Neural cell (in vitro differentiated cells): ENCODE data around the gene CDH12. TPM values are rescaled to one million over a fixed set of nuclear protein-coding genes. Genes with fewer than 3 reads are reported as not detected.

Source experiments
- H2AFZ ChIP-seq: fragments of 200-600, 300-800 bp; sonication (generic), shearing (Covaris generic); 2 replicates; pipeline ENCODE4 v1.6.0; 2014; ENCODE audit warnings: low read depth, mild to moderate bottlenecking, antibody characterized with exemption, low read length, moderate library complexity
- H3F3A ChIP-seq: fragments of 200-600 bp; shearing (Covaris generic); 2 replicates; pipeline ENCODE4 v1.6.1; 2016; ENCODE audit warnings: mild to moderate bottlenecking, moderate library complexity, mixed read lengths, antibody characterized with exemption, low read length; ENCODE audit not compliant: insufficient read depth, poor library complexity, severe bottlenecking
- H3K27ac ChIP-seq: fragments of 200-600, 300-800 bp; sonication (generic), shearing (Covaris generic); 2 replicates; pipeline ENCODE4 v1.5.1; 2014; ENCODE audit warnings: mild to moderate bottlenecking, low read length, moderate library complexity
- H3K27me3 ChIP-seq: fragments of 300-800, 200-600 bp; sonication (generic), shearing (Covaris generic); 2 replicates; pipeline ENCODE4 v1.6.0; 2014; ENCODE audit warnings: mild to moderate bottlenecking, low read depth, low read length, moderate library complexity; ENCODE audit not compliant: insufficient read depth
- H3K36me3 ChIP-seq: fragments of 300-800, 200-600 bp; sonication (generic), shearing (Covaris generic); 2 replicates; pipeline ENCODE4 v1.5.1; 2014; ENCODE audit warnings: mild to moderate bottlenecking, antibody characterized with exemption, low read length, moderate library complexity; ENCODE audit not compliant: insufficient read depth
- H3K4me2 ChIP-seq: fragments of 300-800, 200-600 bp; sonication (generic), shearing (Covaris generic); 2 replicates; pipeline ENCODE4 v1.6.0; 2014; ENCODE audit warnings: mild to moderate bottlenecking, low read length
- H3K4me3 ChIP-seq: fragments of 300-800, 200-600 bp; sonication (generic), shearing (Covaris generic); 2 replicates; pipeline ENCODE4 v1.5.1; 2014; ENCODE audit warnings: mild to moderate bottlenecking, low read length, moderate library complexity
- H3K79me2 ChIP-seq: fragments of 200-600 bp; shearing (Covaris generic); replicated peaks from 2 replicates; pipeline ENCODE4 v1.6.0; 2014; ENCODE audit warnings: mild to moderate bottlenecking, low read length, moderate library complexity; ENCODE audit not compliant: insufficient read depth
- H3K9ac ChIP-seq: fragments of 300-800, 200-600 bp; sonication (generic), shearing (Covaris generic); 2 replicates; pipeline ENCODE4 v1.6.1; 2016; ENCODE audit warnings: mild to moderate bottlenecking, low read length, mixed read lengths
- H3K9me2 ChIP-seq: fragments of 200-600 bp; shearing (Covaris generic); 2 replicates; pipeline ENCODE4 v1.6.1; 2016; ENCODE audit warnings: mild to moderate bottlenecking, low read length, mixed read lengths; ENCODE audit not compliant: insufficient read depth
- H3K9me3 ChIP-seq: fragments of 200-600, 300-800 bp; sonication (generic), shearing (Covaris generic); 2 replicates; pipeline ENCODE4 v1.6.1; 2016; ENCODE audit warnings: mild to moderate bottlenecking, mixed run types, low read length, moderate library complexity, mixed read lengths
- H4K20me1 ChIP-seq: fragments of 200-600 bp; shearing (Covaris generic); 2 replicates; pipeline ENCODE4 v1.6.1; 2016; ENCODE audit warnings: mild to moderate bottlenecking, mixed run types; ENCODE audit not compliant: insufficient read depth
- EP300 ChIP-seq: fragments of 450-650 bp; conservative IDR thresholded peaks from 2 replicates; pipeline ENCODE4 v1.6.1; 2014; ENCODE audit warnings: antibody characterized with exemption, mild to moderate bottlenecking, moderate library complexity; ENCODE audit not compliant: poor library complexity, severe bottlenecking
- EZH2 ChIP-seq: fragments of 200-600, 300-800 bp; shearing (Covaris generic), sonication (generic); IDR thresholded peaks from 2 replicates; pipeline ENCODE4 v1.6.1; 2014; ENCODE audit warnings: antibody characterized with exemption, low read length, borderline replicate concordance, mild to moderate bottlenecking; ENCODE audit not compliant: insufficient read depth, poor library complexity, severe bottlenecking
- MXI1 ChIP-seq: fragments of 450-650 bp; conservative IDR thresholded peaks from 2 replicates; pipeline ENCODE4 v1.6.1; 2014; ENCODE audit warnings: antibody characterized with exemption, mild to moderate bottlenecking; ENCODE audit not compliant: poor library complexity, severe bottlenecking
- POLR2AphosphoS5 ChIP-seq: IDR thresholded peaks from 2 replicates; pipeline ENCODE4 v1.6.1; 2012
- RAD21 ChIP-seq: fragments of 450-650 bp; conservative IDR thresholded peaks from 2 replicates; pipeline ENCODE4 v1.6.1; 2014; ENCODE audit warnings: antibody characterized with exemption, mild to moderate bottlenecking, moderate library complexity
- SMC3 ChIP-seq: fragments of 450-650 bp; conservative IDR thresholded peaks from 2 replicates; pipeline ENCODE4 v1.6.1; 2014; ENCODE audit warnings: antibody characterized with exemption, mild to moderate bottlenecking, moderate library complexity; ENCODE audit not compliant: poor library complexity
- TAF1 ChIP-seq: IDR thresholded peaks from 2 replicates; pipeline ENCODE4 v1.6.1; 2012; ENCODE audit warnings: low read depth
- polyA plus RNA-seq: library from polyadenylated mRNA; depleted of rRNA; stranded (reverse); fragments of >200 nt; gene quantifications from 2 replicates; pipeline ENCODE4 v1.2.3, GENCODE V29; 2014
- TF ChIP-seq, protein P1 (sequence below): fragments of 450-650 bp; IDR thresholded peaks from 2 replicates; pipeline ENCODE4 v1.5.1; 2014; ENCODE audit warnings: antibody characterized with exemption, mild to moderate bottlenecking, moderate library complexity; ENCODE audit not compliant: poor library complexity, severe bottlenecking
- TF ChIP-seq, protein P2 (sequence below): IDR thresholded peaks from 2 replicates; pipeline ENCODE4 v1.6.1; 2012; ENCODE audit warnings: borderline replicate concordance

CDH12 gene
- polyA plus RNA-seq, 1 donor from 2014 or later: 2.1 TPM

DNA sequence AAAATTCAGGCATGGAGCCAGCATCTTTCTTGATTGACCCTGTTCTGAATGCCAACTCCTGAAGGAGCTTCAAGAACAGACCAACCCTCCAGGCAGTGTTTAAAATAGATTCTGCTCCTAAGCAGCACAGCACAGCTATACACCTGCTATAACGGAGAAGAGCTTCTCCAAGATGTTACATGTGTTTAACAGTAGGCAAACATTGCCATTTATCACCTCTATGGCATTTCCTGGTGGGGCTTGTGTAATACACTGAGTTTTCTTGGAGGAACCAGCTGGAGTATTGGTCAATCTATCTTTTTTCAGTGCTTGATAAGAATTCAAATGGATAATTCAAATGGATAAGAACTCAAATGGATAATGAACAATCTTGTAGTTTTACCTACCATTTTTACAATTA, 615.1 kb downstream of the CDH12 start:
- Histone ChIP-seq H3K27ac (no peak overlapping the region), H3K36me3 (no peaks in the 10 kb centered on the region), H4K20me1 (no peaks in the 10 kb centered on the region), H3K27me3 (no peaks in the 10 kb centered on the region), H2AFZ (no peak overlapping the region), H3K9me2 (no peaks in the 10 kb centered on the region), H3K9me3 (no peaks in the 10 kb centered on the region), H3K79me2 (no peaks in the 10 kb centered on the region), H3K4me3 (no peak overlapping the region), H3K4me2 (no peak overlapping the region), H3F3A (no peaks in the 10 kb centered on the region), H3K9ac (no peak overlapping the region)
- no peak for TF ChIP-seq TAF1
- TF ChIP-seq MXI1: no peak
- TF ChIP-seq, protein P1, sequence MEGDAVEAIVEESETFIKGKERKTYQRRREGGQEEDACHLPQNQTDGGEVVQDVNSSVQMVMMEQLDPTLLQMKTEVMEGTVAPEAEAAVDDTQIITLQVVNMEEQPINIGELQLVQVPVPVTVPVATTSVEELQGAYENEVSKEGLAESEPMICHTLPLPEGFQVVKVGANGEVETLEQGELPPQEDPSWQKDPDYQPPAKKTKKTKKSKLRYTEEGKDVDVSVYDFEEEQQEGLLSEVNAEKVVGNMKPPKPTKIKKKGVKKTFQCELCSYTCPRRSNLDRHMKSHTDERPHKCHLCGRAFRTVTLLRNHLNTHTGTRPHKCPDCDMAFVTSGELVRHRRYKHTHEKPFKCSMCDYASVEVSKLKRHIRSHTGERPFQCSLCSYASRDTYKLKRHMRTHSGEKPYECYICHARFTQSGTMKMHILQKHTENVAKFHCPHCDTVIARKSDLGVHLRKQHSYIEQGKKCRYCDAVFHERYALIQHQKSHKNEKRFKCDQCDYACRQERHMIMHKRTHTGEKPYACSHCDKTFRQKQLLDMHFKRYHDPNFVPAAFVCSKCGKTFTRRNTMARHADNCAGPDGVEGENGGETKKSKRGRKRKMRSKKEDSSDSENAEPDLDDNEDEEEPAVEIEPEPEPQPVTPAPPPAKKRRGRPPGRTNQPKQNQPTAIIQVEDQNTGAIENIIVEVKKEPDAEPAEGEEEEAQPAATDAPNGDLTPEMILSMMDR: no peak
- TF ChIP-seq EP300: no peak
- no peak for TF ChIP-seq RAD21
- no peak for TF ChIP-seq POLR2AphosphoS5
- TF ChIP-seq, protein P2, sequence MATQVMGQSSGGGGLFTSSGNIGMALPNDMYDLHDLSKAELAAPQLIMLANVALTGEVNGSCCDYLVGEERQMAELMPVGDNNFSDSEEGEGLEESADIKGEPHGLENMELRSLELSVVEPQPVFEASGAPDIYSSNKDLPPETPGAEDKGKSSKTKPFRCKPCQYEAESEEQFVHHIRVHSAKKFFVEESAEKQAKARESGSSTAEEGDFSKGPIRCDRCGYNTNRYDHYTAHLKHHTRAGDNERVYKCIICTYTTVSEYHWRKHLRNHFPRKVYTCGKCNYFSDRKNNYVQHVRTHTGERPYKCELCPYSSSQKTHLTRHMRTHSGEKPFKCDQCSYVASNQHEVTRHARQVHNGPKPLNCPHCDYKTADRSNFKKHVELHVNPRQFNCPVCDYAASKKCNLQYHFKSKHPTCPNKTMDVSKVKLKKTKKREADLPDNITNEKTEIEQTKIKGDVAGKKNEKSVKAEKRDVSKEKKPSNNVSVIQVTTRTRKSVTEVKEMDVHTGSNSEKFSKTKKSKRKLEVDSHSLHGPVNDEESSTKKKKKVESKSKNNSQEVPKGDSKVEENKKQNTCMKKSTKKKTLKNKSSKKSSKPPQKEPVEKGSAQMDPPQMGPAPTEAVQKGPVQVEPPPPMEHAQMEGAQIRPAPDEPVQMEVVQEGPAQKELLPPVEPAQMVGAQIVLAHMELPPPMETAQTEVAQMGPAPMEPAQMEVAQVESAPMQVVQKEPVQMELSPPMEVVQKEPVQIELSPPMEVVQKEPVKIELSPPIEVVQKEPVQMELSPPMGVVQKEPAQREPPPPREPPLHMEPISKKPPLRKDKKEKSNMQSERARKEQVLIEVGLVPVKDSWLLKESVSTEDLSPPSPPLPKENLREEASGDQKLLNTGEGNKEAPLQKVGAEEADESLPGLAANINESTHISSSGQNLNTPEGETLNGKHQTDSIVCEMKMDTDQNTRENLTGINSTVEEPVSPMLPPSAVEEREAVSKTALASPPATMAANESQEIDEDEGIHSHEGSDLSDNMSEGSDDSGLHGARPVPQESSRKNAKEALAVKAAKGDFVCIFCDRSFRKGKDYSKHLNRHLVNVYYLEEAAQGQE: no peak
- no peak for TF ChIP-seq EZH2

DNA sequence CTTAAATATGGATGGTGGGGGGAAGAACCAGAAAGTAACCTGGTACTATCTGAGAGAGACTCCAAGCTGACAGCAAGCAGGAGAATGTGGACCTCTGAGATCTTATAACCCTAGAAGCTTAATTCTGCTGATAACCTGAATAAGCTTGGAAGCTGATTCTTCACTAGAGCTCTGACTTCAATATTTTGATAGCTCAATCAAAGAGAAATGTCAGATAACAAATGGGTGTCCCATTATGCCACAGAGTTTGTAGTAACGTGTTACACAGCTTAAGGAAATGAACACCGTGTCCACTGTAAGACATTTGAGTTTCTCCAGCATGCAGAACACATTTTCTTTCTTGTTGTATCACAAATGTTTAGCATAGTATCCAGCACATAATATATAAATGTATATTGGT, 626.7 kb downstream of the CDH12 start:
- no peaks in the 10 kb centered on the region for H4K20me1 ChIP-seq
- no peak overlapping the region for H3K4me2 ChIP-seq
- H3K9me3 ChIP-seq: no peaks in the 10 kb centered on the region
- no peaks in the 10 kb centered on the region for H3K9me2 ChIP-seq
- H3K9ac ChIP-seq: no peak overlapping the region
- H3F3A ChIP-seq: no peaks in the 10 kb centered on the region
- no peaks in the 10 kb centered on the region for H3K36me3 ChIP-seq
- no peak overlapping the region for H3K27ac ChIP-seq
- no peaks in the 10 kb centered on the region for H3K27me3 ChIP-seq
- TF ChIP-seq EP300: peak; percentile 86
- TF ChIP-seq SMC3: no peak
- no peak for TF ChIP-seq RAD21
- no peak for TF ChIP-seq TAF1
- TF ChIP-seq EZH2: no peak
- no peak for TF ChIP-seq MXI1
- peak; percentile 90 for TF ChIP-seq POLR2AphosphoS5
- TF ChIP-seq, protein P2: no peak
- TF ChIP-seq, protein P1: no peak
- H3K4me3 ChIP-seq: no peak overlapping the region
- H2AFZ ChIP-seq: no peak overlapping the region
- H3K79me2 ChIP-seq: no peaks in the 10 kb centered on the region
